GM23248 (cell line): Measurements from ENCODE around the gene FOXN1.

Experiments used
- EZH2 ChIP-seq: fragments of 200-600 bp; sonication (generic); IDR thresholded peaks from 2 replicates; pipeline ENCODE4 v1.6.1; 2018; ENCODE audit warnings: antibody characterized with exemption, mild to moderate bottlenecking; ENCODE audit not compliant: insufficient read depth, poor library complexity, severe bottlenecking
- EZH2phosphoT487 ChIP-seq: fragments of 200-600 bp; sonication (generic); IDR thresholded peaks from 2 replicates; pipeline ENCODE4 v1.6.1; 2018; ENCODE audit warnings: antibody characterized with exemption, moderate library complexity, mild to moderate bottlenecking, low read depth; ENCODE audit not compliant: insufficient read depth

GRCh38 chr17:28530926-28531325, 24.8 kb downstream of the FOXN1 start:
- TF ChIP-seq EZH2 (no peak), EZH2phosphoT487 (no peak)
